Gastrocnemius medialis (tissue), 4 donors: Measurements from ENCODE around the gene MERTK.

Source experiments
- POLR2A ChIP-seq, 2 donors: fragments of 450-650 bp; IDR thresholded peaks; one replicate each; pipeline ENCODE4 v1.6.1; 2017; ENCODE audit warnings: antibody characterized with exemption in 2 of 2, mild to moderate bottlenecking in 2 of 2, moderate library complexity in 2 of 2
- TF ChIP-seq, protein P1 (sequence below), 5 experiments: fragments of 450-650 bp in 3 of 5; fragments of 200-600 bp in 2 of 5; sonication (generic) in 2 of 5; IDR thresholded peaks in 4 of 5; conservative IDR thresholded peaks in 1 of 5; 1 replicate in 4 of 5; 2 replicates in 1 of 5; pipeline ENCODE4 v1.5.1; 2016 to 2019; ENCODE audit warnings: antibody characterized with exemption in 5 of 5, mild to moderate bottlenecking in 3 of 5, moderate library complexity in 3 of 5

DNA sequence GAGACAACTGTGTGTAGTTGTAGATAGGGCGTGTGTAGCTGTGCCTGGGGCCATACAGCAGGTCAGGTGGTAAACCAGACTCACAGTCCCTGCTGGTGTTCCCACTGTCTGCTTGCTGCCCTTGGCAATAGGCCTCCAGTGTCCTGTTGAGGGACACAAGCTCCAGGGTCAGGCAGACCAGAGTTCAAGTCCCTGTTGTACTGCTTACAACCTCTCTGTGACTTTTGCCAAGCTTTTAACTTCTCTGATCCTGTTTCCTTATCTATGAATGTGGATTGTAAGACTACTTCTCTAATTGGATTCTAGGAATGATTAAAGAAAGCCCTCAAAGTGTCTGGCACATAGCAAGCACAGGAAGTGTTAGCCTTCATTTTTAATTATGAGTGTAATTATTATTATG is 68.6 kb downstream of the MERTK start:
- TF ChIP-seq, protein P1, sequence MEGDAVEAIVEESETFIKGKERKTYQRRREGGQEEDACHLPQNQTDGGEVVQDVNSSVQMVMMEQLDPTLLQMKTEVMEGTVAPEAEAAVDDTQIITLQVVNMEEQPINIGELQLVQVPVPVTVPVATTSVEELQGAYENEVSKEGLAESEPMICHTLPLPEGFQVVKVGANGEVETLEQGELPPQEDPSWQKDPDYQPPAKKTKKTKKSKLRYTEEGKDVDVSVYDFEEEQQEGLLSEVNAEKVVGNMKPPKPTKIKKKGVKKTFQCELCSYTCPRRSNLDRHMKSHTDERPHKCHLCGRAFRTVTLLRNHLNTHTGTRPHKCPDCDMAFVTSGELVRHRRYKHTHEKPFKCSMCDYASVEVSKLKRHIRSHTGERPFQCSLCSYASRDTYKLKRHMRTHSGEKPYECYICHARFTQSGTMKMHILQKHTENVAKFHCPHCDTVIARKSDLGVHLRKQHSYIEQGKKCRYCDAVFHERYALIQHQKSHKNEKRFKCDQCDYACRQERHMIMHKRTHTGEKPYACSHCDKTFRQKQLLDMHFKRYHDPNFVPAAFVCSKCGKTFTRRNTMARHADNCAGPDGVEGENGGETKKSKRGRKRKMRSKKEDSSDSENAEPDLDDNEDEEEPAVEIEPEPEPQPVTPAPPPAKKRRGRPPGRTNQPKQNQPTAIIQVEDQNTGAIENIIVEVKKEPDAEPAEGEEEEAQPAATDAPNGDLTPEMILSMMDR (IDR thresholded peaks at IDR 0.05 in 4 of 5, conservative IDR thresholded peaks at IDR 0.05 in 1 of 5), result no peak
- TF ChIP-seq POLR2A (IDR thresholded peaks at IDR 0.05), result no peak
